ENCODE data around the gene TAMALIN. TPM values are rescaled to one million over a fixed set of nuclear protein-coding genes. Genes with fewer than 3 reads are reported as not detected.

Gene TAMALIN
- total and polyA plus RNA-seq, 8 donors, result 2.7 to 61.3 (median 16.3) TPM; not detected in 1

GRCh38 chr12:51972422-51972812 is 34.3 kb upstream of the TAMALIN start:
- no peaks in the 10 kb centered on the region for H3K9me3 ChIP-seq
- no peak overlapping the region for H3K4me3 ChIP-seq
- H3K36me3 ChIP-seq, result peaks cover 16 to 24% (median 23%) of the 10 kb centered on the region in 4 donors
- WGBS, 5 donors, result 48 to 73% (median 56%) methylated on average over 5 of the region's 5 CpGs
- no peaks in the 10 kb centered on the region for H3K27me3 ChIP-seq
- no peak for DNase-seq
- intact Hi-C loops (cut with DNase I; ENCODE audit: low total_unique reads), result no loop called here
- TF ChIP-seq POLR2A (IDR thresholded peaks at IDR 0.05) (no peak), POLR2AphosphoS5 (IDR thresholded peaks at IDR 0.05) (no peak), CTCF (IDR thresholded peaks at IDR 0.05) (no peak), EP300 (IDR thresholded peaks at IDR 0.05) (no peak)
- H3K27ac ChIP-seq, result peak overlapping the region; percentile 20 to 76 (median 50)
- H3K4me1 ChIP-seq, result peaks cover 51 to 73% (median 55%) of the 10 kb centered on the region in 4 donors

- peak in 2 of 3 donors; percentile 24 to 49 for TF ChIP-seq POLR2AphosphoS5 (IDR thresholded peaks at IDR 0.05)
- no peak for TF ChIP-seq CTCF (IDR thresholded peaks at IDR 0.05)
- intact Hi-C loops (cut with DNase I; ENCODE audit: low total_unique reads), result no loop called here
- Histone ChIP-seq H3K27ac (peak overlapping the region in 4 of 5 donors; percentile 32 to 76 (median 56)), H3K9me3 (no peaks in the 10 kb centered on the region), H3K4me1 (peaks cover 51 to 73% (median 55%) of the 10 kb centered on the region in 4 donors), H3K36me3 (peaks cover 16 to 29% (median 27%) of the 10 kb centered on the region in 4 donors), H3K27me3 (no peaks in the 10 kb centered on the region), H3K4me3 (no peak overlapping the region)
- peak; percentile 44 to 55 for DNase-seq
- 20 to 36% (median 27%) methylated on average over 9 of the region's 9 CpGs for WGBS, 5 donors
Measured at GRCh38 chr12:51972849-51973273, 33.9 kb upstream of the TAMALIN start.

- H3K27ac ChIP-seq, result peak overlapping the region in 3 of 5 donors; percentile 30 to 76 (median 63)
- H3K4me1 ChIP-seq, result peaks cover 51 to 73% (median 55%) of the 10 kb centered on the region in 4 donors
- whole genome bisulfite sequencing, 5 donors, result 54 to 75% (median 68%) methylated on average over 4 of the region's 4 CpGs
Measured at GRCh38 chr12:51973560-51973959, 33.2 kb upstream of the TAMALIN start.

GRCh38 chr12:51974646-51975045 is 32.1 kb upstream of the TAMALIN start:
- no peak for DNase-seq
- WGBS, 5 donors, result 41 to 63% (median 56%) methylated on average over 2 of the region's 2 CpGs
- TF ChIP-seq EP300 (IDR thresholded peaks at IDR 0.05) (no peak), CTCF (IDR thresholded peaks at IDR 0.05) (no peak), POLR2AphosphoS5 (IDR thresholded peaks at IDR 0.05) (no peak), POLR2A (IDR thresholded peaks at IDR 0.05) (no peak)
- Histone ChIP-seq H3K36me3 (peaks cover 16 to 45% (median 43%) of the 10 kb centered on the region in 4 donors), H3K4me3 (no peak overlapping the region), H3K4me1 (peaks cover 51 to 74% (median 55%) of the 10 kb centered on the region in 4 donors), H3K27ac (peak overlapping the region in 1 of 5 donors; percentile 76), H3K27me3 (no peaks in the 10 kb centered on the region), H3K9me3 (no peaks in the 10 kb centered on the region)
- intact Hi-C loops (cut with DNase I; ENCODE audit: low total_unique reads), result no loop called here

More at GRCh38 chr12:51973560-51973959, 33.2 kb upstream of the TAMALIN start:
- Histone ChIP-seq H3K27me3 (no peaks in the 10 kb centered on the region), H3K36me3 (peaks cover 16 to 35% (median 34%) of the 10 kb centered on the region in 4 donors), H3K4me3 (no peak overlapping the region), H3K9me3 (no peaks in the 10 kb centered on the region)
- no peak for DNase-seq
- no peak for TF ChIP-seq EP300 (IDR thresholded peaks at IDR 0.05)
- TF ChIP-seq POLR2A (IDR thresholded peaks at IDR 0.05), result no peak
- no peak for TF ChIP-seq CTCF (IDR thresholded peaks at IDR 0.05)
- TF ChIP-seq POLR2AphosphoS5 (IDR thresholded peaks at IDR 0.05), result no peak
- intact Hi-C loops (cut with DNase I; ENCODE audit: low total_unique reads), result no loop called here

Data from stomach (tissue), 9 donors.